WERI-Rb-1 (cell line): ENCODE results near the gene DENND5B.

Experiments used
- DNase-seq: peaks from one replicate; pipeline ENCODE4 v3.0.0-alpha.2; 2020
- H3K27ac ChIP-seq: fragments of 250-450 bp; sonication (Bioruptor Pico); 2 replicates; pipeline ENCODE4 v1.5.1; 2020; ENCODE audit warnings: mild to moderate bottlenecking, moderate library complexity
- H3K27me3 ChIP-seq: fragments of 250-450 bp; sonication (Bioruptor Pico); 2 replicates; pipeline ENCODE4 v1.5.1; 2021; ENCODE audit warnings: mild to moderate bottlenecking, low read depth, moderate library complexity; ENCODE audit not compliant: insufficient read depth, severe bottlenecking
- H3K36me3 ChIP-seq: fragments of 250-450 bp; sonication (Bioruptor Pico); 2 replicates; pipeline ENCODE4 v1.5.1; 2020; ENCODE audit warnings: mild to moderate bottlenecking, moderate library complexity
- H3K4me3 ChIP-seq: 2 replicates; pipeline ENCODE4 v1.5.1; 2011; ENCODE audit warnings: low read depth, mild to moderate bottlenecking, control low read depth, low read length
- H3K9me3 ChIP-seq: fragments of 250-450 bp; sonication (Bioruptor Pico); 2 replicates; pipeline ENCODE4 v1.5.1; 2021; ENCODE audit warnings: mild to moderate bottlenecking, moderate library complexity; ENCODE audit not compliant: severe bottlenecking
- CTCF ChIP-seq: IDR thresholded peaks from 2 replicates; pipeline ENCODE4 v1.5.1; 2011; ENCODE audit warnings: low read depth, mild to moderate bottlenecking, control low read depth, inconsistent platforms, low read length

The DENND5B gene

GRCh38 chr12:31496257-31496656, 94.7 kb downstream of the DENND5B start:
- TF ChIP-seq CTCF: no peak
- H3K36me3 ChIP-seq: peaks cover 11% of the 10 kb centered on the region
- H3K9me3 ChIP-seq: no peaks in the 10 kb centered on the region
- DNase-seq: no peak
- no peak overlapping the region for H3K27ac ChIP-seq
- no peaks in the 10 kb centered on the region for H3K27me3 ChIP-seq
- no peak overlapping the region for H3K4me3 ChIP-seq

DNA sequence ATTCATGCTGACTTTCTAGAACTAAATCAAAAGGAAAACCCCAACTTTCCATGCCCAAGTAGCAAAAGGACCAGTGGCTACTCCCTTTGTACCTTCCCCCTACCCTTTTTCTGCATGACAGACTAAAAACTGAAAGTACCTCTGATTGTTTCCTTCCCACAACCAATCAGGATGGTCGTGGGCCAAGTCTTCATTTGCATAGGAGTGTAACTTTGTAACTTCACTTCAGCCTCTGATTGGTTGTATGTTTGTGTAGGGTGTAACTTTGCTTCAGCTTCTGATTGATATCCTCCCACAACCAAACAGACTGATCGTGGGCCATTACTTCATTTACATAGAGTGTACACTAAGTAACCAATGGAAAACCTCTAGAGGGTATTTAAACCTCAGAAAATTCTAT, 96.5 kb downstream of the DENND5B start:
- no peak for TF ChIP-seq CTCF
- Histone ChIP-seq H3K4me3 (no peak overlapping the region), H3K36me3 (peaks cover 11% of the 10 kb centered on the region), H3K27me3 (no peaks in the 10 kb centered on the region), H3K9me3 (no peaks in the 10 kb centered on the region), H3K27ac (no peak overlapping the region)
- no peak for DNase-seq

DNA sequence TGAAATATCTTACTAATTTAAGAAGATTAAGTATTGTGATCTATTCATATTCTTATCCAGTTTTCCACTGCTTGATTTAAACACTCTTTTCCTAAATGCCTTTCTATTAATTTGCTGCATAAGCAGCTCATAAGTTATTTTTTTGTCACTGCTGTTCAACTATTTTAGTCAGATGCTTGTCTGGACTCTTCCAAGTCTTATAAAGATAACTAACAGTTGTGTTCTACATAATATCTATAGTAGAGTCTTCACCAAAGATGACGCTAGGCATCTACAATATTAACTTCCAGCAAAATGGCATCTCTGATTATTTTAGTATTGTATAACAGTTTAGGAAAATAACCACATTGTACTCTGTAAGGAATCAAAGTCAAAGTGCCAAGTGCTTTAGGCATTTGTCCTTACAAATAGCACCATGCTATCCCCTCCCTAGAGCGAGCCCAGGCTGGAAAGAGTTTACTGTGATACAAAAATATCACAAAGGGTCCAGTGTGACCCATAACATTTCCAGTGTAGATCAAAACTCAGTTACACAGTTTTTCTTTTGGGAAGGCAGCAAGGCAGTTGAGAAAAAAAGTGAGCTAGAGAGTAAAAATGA, 98.2 kb downstream of the DENND5B start:
- Histone ChIP-seq H3K36me3 (peaks cover 11% of the 10 kb centered on the region), H3K9me3 (no peaks in the 10 kb centered on the region), H3K4me3 (no peak overlapping the region), H3K27ac (no peak overlapping the region), H3K27me3 (no peaks in the 10 kb centered on the region)
- no peak for TF ChIP-seq CTCF
- no peak for DNase-seq

- no peak for DNase-seq
- H3K4me3 ChIP-seq: no peak overlapping the region
- H3K27ac ChIP-seq: no peak overlapping the region
- H3K9me3 ChIP-seq: no peaks in the 10 kb centered on the region
- no peaks in the 10 kb centered on the region for H3K27me3 ChIP-seq
- TF ChIP-seq CTCF: no peak
- H3K36me3 ChIP-seq: peaks cover 11% of the 10 kb centered on the region
Measured at GRCh38 chr12:31491841-31492598, 98.9 kb downstream of the DENND5B start.

GRCh38 chr12:31491241-31491794, 99.6 kb downstream of the DENND5B start:
- no peak overlapping the region for H3K27ac ChIP-seq

More at GRCh38 chr12:31491241-31491794, 99.6 kb downstream of the DENND5B start:
- Histone ChIP-seq H3K4me3 (no peak overlapping the region), H3K36me3 (peaks cover 11% of the 10 kb centered on the region), H3K9me3 (no peaks in the 10 kb centered on the region), H3K27me3 (no peaks in the 10 kb centered on the region)
- no peak for TF ChIP-seq CTCF
- no peak for DNase-seq
